T-cell (primary cell): ENCODE results near the gene TCF7L2. TPM values are rescaled to one million over a fixed set of nuclear protein-coding genes. Genes with fewer than 3 reads are reported as not detected.
A peak's percentile ranks its signal among the peaks of the same experiment; 100 is the strongest.

Experiments
- ATAC-seq, 4 experiments: fragments of 200-7000 bp in 3 of 4; fragments of 150-1000 bp in 1 of 4; cut with Tn5 transposase; replicated peaks in 1 of 4; 1 replicate in 3 of 4; 2 replicates in 1 of 4; pipeline ENCODE4 v1.10.0; 2021; ENCODE audit warnings: moderate library complexity in 3 of 4, mild to moderate bottlenecking in 2 of 4, moderate number of reproducible peaks in 1 of 4
- CTCF ChIA-PET, 2 donors: fragments of 300-600 bp; sonication (Branson Sonifier 250); formaldehyde crosslinking; loops; one replicate each; lab custom pipeline; 2022; ENCODE audit warnings: antibody characterized with exemption in 2 of 2; lab: Charles Lee
- POLR2A ChIA-PET, 2 donors: fragments of 300-600 bp; sonication (Branson Sonifier 250); formaldehyde crosslinking; loops; one replicate each; lab custom pipeline; 2022; ENCODE audit warnings: antibody characterized with exemption in 2 of 2; lab: Charles Lee
- DNase-seq, 35 experiments: peaks; one replicate each; pipeline versions ENCODE4 v3.0.0 to v3.0.0-alpha.2; 2013 to 2023
- H3K27ac ChIP-seq: one replicate; pipeline ENCODE4 v1.5.1; 2013; ENCODE audit warnings: low read length
- H3K27me3 ChIP-seq, 2 experiments: replicated peaks in 1 of 2; 1 replicate in 1 of 2; 2 replicates in 1 of 2; pipeline versions ENCODE4 v1.6.1 to v1.7.0; 2013; ENCODE audit warnings: low read length in 1 of 2, mixed read lengths in 1 of 2; ENCODE audit not compliant: control insufficient read depth in 2 of 2, insufficient read depth in 2 of 2; ENCODE audit errors: extremely low read depth in 1 of 2
- H3K36me3 ChIP-seq, 2 donors: 1 replicate in 1 of 2; 2 replicates in 1 of 2; pipeline versions ENCODE4 v1.6.1 to v1.7.0; 2013; ENCODE audit warnings: low read length in 1 of 2; ENCODE audit not compliant: control insufficient read depth in 2 of 2, insufficient read depth in 1 of 2; ENCODE audit errors: extremely low read depth in 1 of 2
- H3K4me1 ChIP-seq, 2 experiments: 1 replicate in 1 of 2; 2 replicates in 1 of 2; pipeline versions ENCODE4 v1.6.1 to v1.7.0; 2013; ENCODE audit warnings: low read length in 2 of 2, mixed read lengths in 1 of 2; ENCODE audit not compliant: insufficient read depth in 2 of 2, control insufficient read depth in 1 of 2; ENCODE audit errors: extremely low read depth in 1 of 2
- H3K4me3 ChIP-seq, 2 donors: 1 replicate in 1 of 2; 2 replicates in 1 of 2; pipeline versions ENCODE4 v1.5.1 to v1.7.0; 2013; ENCODE audit warnings: mild to moderate bottlenecking in 2 of 2, low read length in 1 of 2, moderate library complexity in 1 of 2; ENCODE audit not compliant: control insufficient read depth in 1 of 2; ENCODE audit errors: extremely low read depth in 1 of 2
- H3K9me3 ChIP-seq: 2 replicates; pipeline ENCODE4 v1.7.0; 2013
- H3K27ac Mint-ChIP-seq, 2 donors: one replicate each; pipeline ENCODE4 v1.8.0; 2020 to 2021; ENCODE audit warnings: mild to moderate bottlenecking in 2 of 2, mixed read lengths in 2 of 2
- H3K27me3 Mint-ChIP-seq, 2 donors: one replicate each; pipeline ENCODE4 v1.8.0; 2021 to 2022; ENCODE audit warnings: mixed read lengths in 2 of 2
- H3K36me3 Mint-ChIP-seq: one replicate; pipeline ENCODE4 v1.8.0; 2021; ENCODE audit warnings: mixed read lengths
- H3K4me1 Mint-ChIP-seq, 3 donors: one replicate each; pipeline ENCODE4 v1.8.0; 2020 to 2022; ENCODE audit warnings: mixed read lengths in 3 of 3, mild to moderate bottlenecking in 1 of 3
- H3K4me3 Mint-ChIP-seq, 3 donors: one replicate each; pipeline ENCODE4 v1.8.0; 2020 to 2022; ENCODE audit warnings: mild to moderate bottlenecking in 3 of 3, mixed read lengths in 3 of 3, moderate library complexity in 3 of 3
- H3K9me3 Mint-ChIP-seq, 3 donors: one replicate each; pipeline ENCODE4 v1.8.0; 2020 to 2022; ENCODE audit warnings: mixed read lengths in 3 of 3
- WGBS: methylation state at CpG from one replicate; pipeline ENCODE4 v1.1.5; 2013; ENCODE audit warnings: missing lambda C conversion rate; ENCODE audit not compliant: insufficient coverage; 5-methylcytosine and 5-hydroxymethylcytosine counted together
- total RNA-seq, 35 experiments: library from RNA in 6 of 35; stranded (reverse) in 6 of 35; fragments of 120-200 nt in 1 of 35; gene quantifications; one replicate each; pipeline versions ENCODE4 v1.2.1 to v1.2.4 and lab custom pipeline; 2013 to 2026

Gene TCF7L2
- total RNA-seq, 5 donors from 2014 or later (not counting 1 experiment from before 2014, with no cell fraction given), result 2.6 to 6.2 (median 3.3) TPM

DNA sequence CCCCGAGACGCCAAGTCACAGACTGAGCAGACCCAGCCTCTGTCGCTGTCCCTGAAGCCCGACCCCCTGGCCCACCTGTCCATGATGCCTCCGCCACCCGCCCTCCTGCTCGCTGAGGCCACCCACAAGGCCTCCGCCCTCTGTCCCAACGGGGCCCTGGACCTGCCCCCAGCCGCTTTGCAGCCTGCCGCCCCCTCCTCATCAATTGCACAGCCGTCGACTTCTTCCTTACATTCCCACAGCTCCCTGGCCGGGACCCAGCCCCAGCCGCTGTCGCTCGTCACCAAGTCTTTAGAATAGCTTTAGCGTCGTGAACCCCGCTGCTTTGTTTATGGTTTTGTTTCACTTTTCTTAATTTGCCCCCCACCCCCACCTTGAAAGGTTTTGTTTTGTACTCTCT, 215.6 kb downstream of the TCF7L2 start:
- WGBS, result 92% methylated on average over 11 of the region's 20 CpGs
- POLR2A ChIA-PET, result no interaction called here
- Mint-ChIP-seq H3K9me3 (no peaks in the 10 kb centered on the region), H3K27me3 (no peaks in the 10 kb centered on the region), H3K4me3 (no peak overlapping the region), H3K36me3 (peaks cover 3% of the 10 kb centered on the region), H3K27ac (no peak overlapping the region), H3K4me1 (peaks cover 4 to 6% (median 5%) of the 10 kb centered on the region in 3 donors)
- no peaks in the 10 kb centered on the region for H3K9me3 ChIP-seq
- H3K27me3 ChIP-seq, result no peaks in the 10 kb centered on the region
- no peaks in the 10 kb centered on the region for H3K36me3 ChIP-seq
- CTCF ChIA-PET, result no interaction called here
- DNase-seq (no peak), ATAC-seq (no peak)
- H3K27ac ChIP-seq, result no peak overlapping the region
- no peaks in the 10 kb centered on the region for H3K4me1 ChIP-seq
- no peak overlapping the region for H3K4me3 ChIP-seq

DNA sequence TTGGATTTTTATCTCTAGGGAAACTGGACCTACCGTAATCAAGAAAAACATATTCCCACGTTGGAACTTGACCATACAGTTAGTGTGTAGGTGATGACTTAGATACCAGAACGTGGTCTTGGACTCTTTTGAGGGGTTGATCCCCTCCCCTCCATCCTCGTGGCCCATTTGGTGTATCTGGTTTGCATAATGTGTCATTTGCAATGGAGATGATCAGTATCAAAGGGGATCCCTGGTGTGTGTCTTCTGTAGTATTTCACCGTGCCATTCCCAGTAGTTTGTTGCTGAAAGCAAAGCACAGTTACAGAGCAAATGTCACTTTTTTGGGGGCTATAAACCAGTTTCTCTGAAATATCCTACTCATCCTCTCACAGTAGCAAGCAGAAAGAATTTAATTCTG, 217.7 kb downstream of the TCF7L2 start:
- Histone ChIP-seq H3K4me1 (no peaks in the 10 kb centered on the region), H3K36me3 (no peaks in the 10 kb centered on the region), H3K9me3 (no peaks in the 10 kb centered on the region), H3K27me3 (no peaks in the 10 kb centered on the region), H3K27ac (no peak overlapping the region), H3K4me3 (no peak overlapping the region)
- WGBS, result no CpG with 5 or more reads among the region's 5 CpGs
- DNase-seq (no peak), ATAC-seq (no peak)
- H3K36me3 Mint-ChIP-seq, result peaks cover 3% of the 10 kb centered on the region
- ChIA-PET POLR2A (no interaction called here), CTCF (no interaction called here)
- H3K27ac Mint-ChIP-seq, result no peak overlapping the region
- no peaks in the 10 kb centered on the region for H3K27me3 Mint-ChIP-seq
- peaks cover 4 to 6% (median 5%) of the 10 kb centered on the region in 3 donors for H3K4me1 Mint-ChIP-seq
- H3K4me3 Mint-ChIP-seq, result no peak overlapping the region
- H3K9me3 Mint-ChIP-seq, result no peaks in the 10 kb centered on the region

DNA sequence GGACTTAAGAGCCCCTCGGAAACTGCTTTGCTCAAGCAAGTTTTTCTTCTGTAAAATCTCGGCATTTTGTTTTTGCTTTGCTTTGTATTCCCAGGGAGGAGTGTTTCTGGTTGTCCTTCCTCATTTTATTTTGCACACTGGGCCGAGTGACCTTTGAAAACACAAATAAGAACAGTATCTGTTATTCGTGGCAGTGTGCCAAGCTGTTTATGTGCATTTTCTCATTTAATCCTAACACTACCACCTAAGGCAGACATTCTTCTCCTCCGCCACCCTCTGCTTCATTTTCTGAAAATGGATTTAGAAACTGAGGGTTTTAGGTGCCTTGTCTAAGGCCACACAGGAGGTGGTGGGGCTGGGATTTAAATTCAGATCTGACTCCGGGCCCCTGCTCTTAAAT, 218.5 kb downstream of the TCF7L2 start:
- no peak overlapping the region for H3K27ac ChIP-seq
- Mint-ChIP-seq H3K27ac (no peak overlapping the region), H3K4me3 (no peak overlapping the region), H3K36me3 (peaks cover 3% of the 10 kb centered on the region), H3K4me1 (peaks cover 4 to 6% (median 5%) of the 10 kb centered on the region in 3 donors), H3K9me3 (no peaks in the 10 kb centered on the region), H3K27me3 (no peaks in the 10 kb centered on the region)
- no peak overlapping the region for H3K4me3 ChIP-seq
- H3K9me3 ChIP-seq, result no peaks in the 10 kb centered on the region
- 100% methylated on average over 1 of the region's 6 CpGs for WGBS
- no peaks in the 10 kb centered on the region for H3K36me3 ChIP-seq
- DNase-seq (no peak), ATAC-seq (no peak)
- ChIA-PET CTCF (no interaction called here), POLR2A (no interaction called here)
- H3K4me1 ChIP-seq, result no peaks in the 10 kb centered on the region
- H3K27me3 ChIP-seq, result no peaks in the 10 kb centered on the region

DNA sequence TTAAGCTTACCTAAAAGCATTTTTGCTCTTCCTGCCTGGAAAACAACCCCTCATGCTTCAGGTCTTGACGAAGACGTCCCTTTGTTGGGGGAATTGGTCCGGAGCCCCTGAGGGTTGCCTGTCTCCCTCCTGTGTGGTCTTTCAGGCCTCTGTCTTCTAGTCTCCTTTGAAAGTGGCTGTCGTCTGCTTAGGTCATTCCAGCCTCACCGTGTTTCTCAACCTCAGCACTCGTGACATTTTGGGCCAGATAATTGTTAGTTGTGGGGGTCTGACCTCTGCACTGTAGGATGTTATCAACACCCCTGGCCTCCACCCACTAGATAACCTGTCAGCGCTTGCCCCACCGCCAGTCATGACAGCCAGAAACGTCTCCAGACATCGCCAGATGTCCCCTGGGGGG, 219.1 kb downstream of the TCF7L2 start:
- no peak overlapping the region for H3K4me3 Mint-ChIP-seq
- no peaks in the 10 kb centered on the region for H3K9me3 Mint-ChIP-seq
- WGBS, result 96% methylated on average over 4 of the region's 10 CpGs
- no peak for DNase-seq
- ChIA-PET CTCF (no interaction called here), POLR2A (no interaction called here)
- no peaks in the 10 kb centered on the region for H3K4me1 ChIP-seq
- no peaks in the 10 kb centered on the region for H3K27me3 Mint-ChIP-seq
- no peaks in the 10 kb centered on the region for H3K36me3 ChIP-seq
- H3K27ac ChIP-seq, result no peak overlapping the region
- no peak for ATAC-seq
- H3K36me3 Mint-ChIP-seq, result peaks cover 3% of the 10 kb centered on the region
- H3K27ac Mint-ChIP-seq, result no peak overlapping the region
- H3K9me3 ChIP-seq, result no peaks in the 10 kb centered on the region
- H3K27me3 ChIP-seq, result no peaks in the 10 kb centered on the region
- peaks cover 4 to 6% (median 5%) of the 10 kb centered on the region in 3 donors for H3K4me1 Mint-ChIP-seq
- H3K4me3 ChIP-seq, result no peak overlapping the region

DNA sequence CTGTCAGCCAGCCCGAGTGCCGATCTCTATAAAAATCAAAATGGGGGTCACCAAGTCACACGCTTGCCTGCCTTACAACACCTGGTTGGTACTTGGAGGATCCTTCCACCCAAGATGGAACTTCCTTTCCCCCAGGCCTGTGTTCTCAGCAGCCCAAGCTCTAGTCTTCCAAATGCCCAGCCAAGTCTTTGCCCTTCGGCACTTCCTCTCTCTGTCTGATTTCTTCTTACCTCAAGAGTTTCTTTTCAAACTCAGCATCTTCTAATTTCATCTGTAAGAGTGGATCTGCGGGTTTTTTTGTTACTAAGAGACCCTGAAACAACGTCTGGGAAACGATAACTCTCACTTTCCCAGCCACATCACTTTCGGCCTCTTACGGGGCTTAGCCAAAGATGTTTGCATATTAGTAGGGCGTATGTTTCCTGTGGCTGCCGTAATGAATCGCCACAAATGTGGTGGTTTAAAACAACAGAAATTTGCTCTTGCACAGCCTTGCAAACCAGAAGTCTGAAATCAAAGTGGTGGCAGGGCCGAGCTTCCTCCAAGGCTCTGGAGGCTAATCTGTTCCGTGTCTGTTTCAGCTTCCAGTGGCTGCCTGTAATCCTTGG, 219.9 kb downstream of the TCF7L2 start:
- WGBS, result 27% methylated on average over 7 of the region's 14 CpGs

DNA sequence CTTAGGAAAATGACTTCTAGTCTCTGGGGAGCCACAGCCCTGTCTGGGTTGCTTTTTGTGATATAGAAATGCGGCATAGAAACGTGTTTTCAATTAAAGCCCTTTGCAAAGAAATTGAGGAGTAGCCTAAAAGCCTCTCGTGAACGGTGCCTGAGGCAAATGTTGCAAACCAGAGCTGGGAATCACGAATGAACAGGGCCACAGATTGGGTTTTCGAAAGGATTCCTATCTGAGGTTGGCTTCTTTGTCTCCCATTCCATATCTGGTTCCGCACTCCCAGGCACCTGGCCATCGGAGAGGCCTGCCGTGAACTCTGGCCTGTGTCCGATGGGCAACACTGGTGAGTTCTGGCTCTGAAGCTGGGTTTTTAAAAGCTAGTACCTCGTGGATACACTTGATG, 221.6 kb downstream of the TCF7L2 start:
- H3K27ac Mint-ChIP-seq, result no peak overlapping the region
- H3K27ac ChIP-seq, result no peak overlapping the region
- no peaks in the 10 kb centered on the region for H3K36me3 ChIP-seq
- ChIA-PET POLR2A (no interaction called here), CTCF (interaction anchor here in 1 of 2 donors (0.7 kb wide), 1 partner anchor 632 kb away, joined by 3 read pairs; no protein-coding TSS in a partner anchor)
- H3K27me3 ChIP-seq, result no peaks in the 10 kb centered on the region
- H3K9me3 ChIP-seq, result no peaks in the 10 kb centered on the region
- peaks cover 3% of the 10 kb centered on the region for H3K36me3 Mint-ChIP-seq
- no peak overlapping the region for H3K4me3 Mint-ChIP-seq
- H3K4me1 Mint-ChIP-seq, result peaks cover 4 to 6% (median 5%) of the 10 kb centered on the region in 3 donors
- H3K27me3 Mint-ChIP-seq, result no peaks in the 10 kb centered on the region
- H3K9me3 Mint-ChIP-seq, result no peaks in the 10 kb centered on the region
- no peaks in the 10 kb centered on the region for H3K4me1 ChIP-seq
- DNase-seq, result no peak
- H3K4me3 ChIP-seq, result no peak overlapping the region
- 87% methylated on average over 8 of the region's 11 CpGs for WGBS
- no peak for ATAC-seq

More for the DNA sequence above, 219.9 kb downstream of the TCF7L2 start:
- H3K27ac ChIP-seq, result no peak overlapping the region
- Mint-ChIP-seq H3K4me3 (no peak overlapping the region), H3K4me1 (peaks cover 4 to 6% (median 5%) of the 10 kb centered on the region in 3 donors), H3K27ac (no peak overlapping the region), H3K9me3 (no peaks in the 10 kb centered on the region), H3K27me3 (no peaks in the 10 kb centered on the region), H3K36me3 (peaks cover 3% of the 10 kb centered on the region)
- DNase-seq, result peak in 1 of 35 experiments; percentile 3
- ATAC-seq, result no peak
- no peaks in the 10 kb centered on the region for H3K4me1 ChIP-seq
- ChIA-PET CTCF (no interaction called here), POLR2A (no interaction called here)
- H3K9me3 ChIP-seq, result no peaks in the 10 kb centered on the region
- no peaks in the 10 kb centered on the region for H3K36me3 ChIP-seq
- no peak overlapping the region for H3K4me3 ChIP-seq
- no peaks in the 10 kb centered on the region for H3K27me3 ChIP-seq
